ENCODE measurements around the gene CRABP2. TPM values are rescaled to one million over a fixed set of nuclear protein-coding genes. Genes with fewer than 3 reads are reported as not detected.

The CRABP2 gene
- polyA plus RNA-seq, 3 donors = 91.7 to 120 (median 92.3) TPM

DNA sequence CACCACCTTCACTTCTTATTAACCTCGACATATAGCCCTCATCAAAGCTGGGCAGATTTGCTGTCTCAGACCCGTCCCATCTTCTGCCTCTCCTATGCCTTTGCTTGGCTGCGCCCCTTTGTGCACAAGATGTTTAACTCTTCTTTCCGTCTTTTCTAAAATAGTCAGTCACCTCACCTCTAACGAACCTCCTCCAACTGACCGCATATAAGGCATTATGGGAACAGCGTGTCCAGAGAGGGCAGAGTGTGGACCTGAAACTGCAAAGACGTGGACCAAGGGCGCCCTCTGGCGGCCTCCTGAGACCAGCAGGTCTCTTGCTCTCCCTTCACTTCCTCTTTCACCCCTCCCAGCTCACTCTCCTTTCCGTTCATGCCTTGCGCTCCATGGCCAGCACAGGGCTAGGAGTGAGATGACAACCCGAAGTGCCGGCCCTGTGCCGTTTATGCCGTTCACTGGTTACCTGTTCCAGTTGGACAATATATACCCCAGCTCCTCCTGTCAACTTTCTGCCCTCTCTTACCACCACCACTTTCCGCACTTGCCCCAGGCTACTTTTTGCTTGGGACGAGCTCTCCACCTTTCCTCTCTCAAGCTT is 20.4 kb upstream of the CRABP2 start:
- peak in 9 of 11 donors; percentile 81 to 90 (median 85) for DNase-seq (ENCODE audit: extremely low read depth in 1 of 11, low read depth in 9 of 11, low spot score in 4 of 11)

DNA sequence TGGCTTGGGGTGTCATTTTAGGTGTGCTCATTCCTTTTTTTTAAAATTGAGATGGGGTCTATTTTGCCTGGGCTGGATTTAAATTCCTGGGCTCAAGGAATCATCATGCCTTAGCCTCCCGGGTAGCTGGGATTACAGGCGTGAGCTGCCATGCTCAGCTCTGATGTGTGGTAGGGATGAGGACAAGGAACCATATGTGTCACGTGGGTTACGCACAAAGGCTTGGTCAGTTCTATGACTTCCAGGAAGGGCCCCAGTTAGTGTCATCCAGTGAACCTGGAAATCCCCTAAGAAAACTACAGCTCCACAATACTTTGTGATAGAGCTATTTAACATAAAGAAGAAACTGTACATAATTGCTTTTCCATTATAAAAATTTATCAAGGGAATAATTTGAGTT is 16.2 kb upstream of the CRABP2 start:
- no peak for DNase-seq (ENCODE audit: extremely low read depth in 1 of 11, low read depth in 9 of 11, low spot score in 4 of 11)

DNA sequence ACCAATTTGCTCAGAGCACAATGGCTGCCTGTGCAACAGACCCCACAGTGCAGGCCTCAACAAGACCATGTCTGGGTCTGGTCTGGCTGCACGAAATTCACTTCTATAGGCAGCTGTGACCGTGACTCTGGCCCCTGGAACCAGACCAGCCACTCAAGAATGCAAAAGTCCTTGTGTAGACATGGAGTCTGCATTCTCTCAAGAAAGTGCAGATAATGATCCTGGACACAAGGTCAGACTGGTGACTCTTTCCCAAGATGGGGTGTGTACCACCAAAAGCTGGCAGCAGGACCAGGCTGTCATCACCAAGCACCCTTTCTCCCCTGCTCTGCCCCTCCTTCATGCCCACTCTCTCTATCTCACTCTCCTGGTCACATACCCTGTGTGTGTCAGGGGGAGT is 15.7 kb upstream of the CRABP2 start:
- no peak for DNase-seq (ENCODE audit: extremely low read depth in 1 of 11, low read depth in 9 of 11, low spot score in 4 of 11)

DNA sequence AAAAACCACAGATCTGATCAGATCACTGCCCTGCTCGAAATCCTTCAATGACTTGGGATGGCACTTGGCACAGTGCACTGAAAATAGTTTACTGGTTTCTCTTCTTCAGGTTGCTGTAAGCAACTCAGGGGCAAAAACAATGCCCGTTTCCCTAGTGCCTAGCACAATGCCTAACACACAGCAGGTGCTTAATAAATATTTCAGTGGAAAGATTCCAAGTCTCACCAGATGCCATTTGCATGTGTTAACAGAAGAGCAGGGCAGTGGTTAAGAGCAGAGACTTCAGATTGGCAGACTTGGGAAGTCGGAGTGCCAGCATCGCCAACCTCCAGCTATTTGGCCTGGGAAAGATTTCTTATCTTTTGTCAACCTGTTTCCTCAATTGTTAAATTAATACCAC is 12.0 kb upstream of the CRABP2 start:
- DNase-seq (ENCODE audit: extremely low read depth in 1 of 11, low read depth in 9 of 11, low spot score in 4 of 11) = no peak

DNA sequence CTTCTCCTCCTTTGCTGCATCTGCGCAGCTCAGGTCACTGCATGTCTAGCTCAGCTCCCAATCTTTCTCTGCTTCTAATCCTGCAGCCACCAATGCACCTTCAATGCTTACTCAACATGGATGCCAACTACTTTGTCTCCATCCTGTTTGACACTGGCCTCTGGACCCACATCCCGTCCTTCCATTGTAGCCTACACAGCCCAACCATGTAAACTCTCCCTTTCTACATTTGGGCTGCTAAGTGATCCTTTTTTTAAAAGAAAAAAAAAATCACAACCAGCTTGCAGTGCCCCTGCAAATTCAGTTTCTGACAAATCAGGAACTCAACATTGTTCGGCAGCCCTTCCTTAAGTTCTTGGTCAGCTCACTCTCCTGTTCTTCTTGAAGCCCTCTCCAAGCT is 9.4 kb upstream of the CRABP2 start:
- no peak for DNase-seq (ENCODE audit: extremely low read depth in 1 of 11, low read depth in 9 of 11, low spot score in 4 of 11)

DNA sequence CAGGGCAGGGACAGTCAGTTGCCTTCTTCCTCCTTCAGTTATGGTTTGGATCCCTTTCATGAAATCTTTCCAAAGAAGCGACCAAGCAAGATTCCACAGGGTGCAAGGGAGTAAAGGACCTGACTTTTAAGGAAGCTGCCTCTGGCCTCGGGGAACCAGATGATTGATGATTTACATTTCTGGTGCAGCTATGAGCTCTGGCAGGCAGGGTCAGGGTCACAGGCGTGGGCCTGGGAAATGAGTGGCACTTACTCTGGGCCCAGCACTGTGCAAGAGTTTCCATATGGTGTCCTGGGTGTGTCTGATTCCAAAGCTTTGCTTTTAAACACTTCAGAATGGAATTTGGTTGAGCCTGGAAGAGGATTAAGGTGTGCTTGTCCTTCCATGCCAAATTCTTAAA is 7.2 kb upstream of the CRABP2 start:
- DNase-seq (ENCODE audit: extremely low read depth in 1 of 11, low read depth in 9 of 11, low spot score in 4 of 11) = no peak

DNA sequence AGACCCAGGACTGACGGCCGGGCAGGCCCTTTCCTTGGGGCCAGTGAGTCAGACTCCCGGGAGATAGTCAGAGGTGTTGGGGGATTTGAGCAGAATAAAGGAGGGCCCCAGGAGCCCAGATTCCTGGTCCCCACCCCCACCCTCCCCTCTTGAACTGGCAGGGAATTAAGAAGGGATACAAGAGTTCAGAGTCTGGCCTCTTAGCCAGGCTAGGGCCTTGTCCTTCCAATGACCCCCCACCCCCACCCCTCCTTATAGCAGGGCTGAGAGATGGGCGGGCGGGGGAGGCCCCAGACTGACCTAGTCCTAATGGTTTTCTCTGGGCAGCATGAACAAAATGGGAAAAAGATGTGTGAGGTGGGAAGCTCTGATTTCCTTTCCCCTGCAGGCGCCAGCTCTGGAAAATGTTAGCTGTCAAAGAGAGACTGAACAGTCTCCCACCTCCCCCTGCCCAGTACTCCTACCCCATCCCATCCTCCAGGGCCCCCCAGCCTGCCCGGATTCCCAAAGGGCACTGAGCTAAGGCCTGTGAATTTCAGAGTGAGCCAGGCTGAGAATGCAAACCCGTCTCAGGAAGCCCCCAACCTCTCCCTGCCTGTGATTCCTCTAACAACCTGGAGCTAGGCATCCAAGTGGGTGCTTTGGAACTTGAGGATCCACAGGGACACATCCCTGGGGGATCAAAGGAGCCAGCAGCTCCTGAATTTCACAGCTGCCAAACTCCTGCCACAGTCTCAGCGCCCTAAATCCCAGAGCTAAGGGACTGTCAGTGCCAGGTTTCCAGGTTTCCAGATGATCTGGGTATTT is 5.8 kb upstream of the CRABP2 start:
- DNase-seq (ENCODE audit: extremely low read depth in 1 of 11, low read depth in 9 of 11, low spot score in 4 of 11) = no peak

DNA sequence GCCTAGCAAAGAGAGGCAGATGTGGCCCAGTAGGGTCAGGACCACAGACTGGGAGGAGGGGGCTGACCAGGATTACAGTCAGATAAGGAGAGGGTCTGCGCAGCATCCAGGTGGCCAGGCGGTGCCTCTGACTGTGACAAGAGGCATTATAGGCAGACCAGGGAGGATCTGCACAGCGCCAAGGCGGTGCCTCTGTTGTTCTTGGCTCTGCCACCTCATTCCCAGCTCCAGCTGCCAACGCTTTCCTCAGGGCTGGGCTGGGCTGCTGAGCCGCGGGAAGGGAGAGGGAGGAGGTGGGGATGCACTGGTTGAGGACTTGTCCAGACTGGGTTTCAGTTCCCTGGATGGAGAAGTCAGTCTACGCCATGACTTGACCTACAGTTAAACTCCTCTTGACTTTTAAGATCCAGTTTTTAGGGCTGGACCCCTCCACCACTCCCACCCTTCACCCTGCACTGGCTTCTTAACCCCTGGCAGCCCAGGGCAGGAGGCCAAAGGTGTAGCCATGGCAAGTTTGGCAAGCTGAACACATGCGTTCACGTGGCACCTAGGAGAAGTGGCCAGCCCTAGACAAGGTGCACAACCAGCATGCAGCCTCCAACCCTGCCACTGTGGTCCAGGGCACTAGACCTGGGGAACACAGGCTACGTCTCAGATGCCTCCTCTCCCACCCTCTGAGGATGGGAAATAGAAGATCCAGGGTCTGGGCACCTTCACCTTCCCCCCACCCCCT is 4.5 kb upstream of the CRABP2 start:
- DNase-seq (ENCODE audit: extremely low read depth in 1 of 11, low read depth in 9 of 11, low spot score in 4 of 11) = no peak

DNA sequence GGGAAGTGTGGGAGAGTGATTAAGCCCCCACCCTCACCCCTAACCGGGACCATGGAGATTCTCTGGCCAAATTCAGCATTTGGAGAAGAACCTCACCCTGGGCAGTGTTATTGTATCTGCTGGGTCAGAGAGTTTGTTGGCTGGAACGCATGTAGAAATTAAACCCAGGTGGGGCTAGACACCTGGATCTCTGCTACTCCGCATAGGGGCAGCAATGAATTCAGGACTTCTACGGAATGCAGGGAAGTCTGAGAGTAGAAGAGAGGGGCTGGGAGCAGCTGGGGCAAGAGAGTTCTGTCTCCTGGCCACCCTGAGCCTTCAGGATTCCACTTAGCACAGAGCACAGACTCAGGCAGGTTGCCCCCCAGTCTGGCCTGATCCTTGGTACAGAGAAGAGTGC is 3.6 kb upstream of the CRABP2 start:
- no peak for DNase-seq (ENCODE audit: extremely low read depth in 1 of 11, low read depth in 9 of 11, low spot score in 4 of 11)

DNA sequence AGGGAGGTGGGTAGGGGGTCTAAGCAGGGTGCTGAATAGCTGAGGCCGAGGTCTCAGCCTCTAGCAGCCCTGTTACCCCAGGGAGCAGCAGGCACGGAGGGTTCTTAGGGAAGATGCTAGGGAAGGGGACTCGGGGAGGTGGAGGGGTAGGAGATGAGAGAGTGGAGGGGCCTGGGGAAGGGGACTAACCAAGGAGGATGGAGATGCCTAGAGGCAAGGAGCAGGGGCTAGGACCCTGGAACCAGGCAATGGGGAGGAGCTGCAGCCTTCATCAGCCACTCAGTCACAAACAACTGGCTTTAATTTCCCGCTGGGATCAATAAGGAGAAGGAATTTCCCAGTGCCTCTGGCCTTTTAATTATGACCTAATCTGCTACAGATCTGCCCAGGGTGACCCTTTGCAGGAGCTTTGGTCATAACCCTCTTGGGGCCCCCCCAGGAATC is 2.9 kb upstream of the CRABP2 start:
- no peak for DNase-seq (ENCODE audit: extremely low read depth in 1 of 11, low read depth in 9 of 11, low spot score in 4 of 11)

DNA sequence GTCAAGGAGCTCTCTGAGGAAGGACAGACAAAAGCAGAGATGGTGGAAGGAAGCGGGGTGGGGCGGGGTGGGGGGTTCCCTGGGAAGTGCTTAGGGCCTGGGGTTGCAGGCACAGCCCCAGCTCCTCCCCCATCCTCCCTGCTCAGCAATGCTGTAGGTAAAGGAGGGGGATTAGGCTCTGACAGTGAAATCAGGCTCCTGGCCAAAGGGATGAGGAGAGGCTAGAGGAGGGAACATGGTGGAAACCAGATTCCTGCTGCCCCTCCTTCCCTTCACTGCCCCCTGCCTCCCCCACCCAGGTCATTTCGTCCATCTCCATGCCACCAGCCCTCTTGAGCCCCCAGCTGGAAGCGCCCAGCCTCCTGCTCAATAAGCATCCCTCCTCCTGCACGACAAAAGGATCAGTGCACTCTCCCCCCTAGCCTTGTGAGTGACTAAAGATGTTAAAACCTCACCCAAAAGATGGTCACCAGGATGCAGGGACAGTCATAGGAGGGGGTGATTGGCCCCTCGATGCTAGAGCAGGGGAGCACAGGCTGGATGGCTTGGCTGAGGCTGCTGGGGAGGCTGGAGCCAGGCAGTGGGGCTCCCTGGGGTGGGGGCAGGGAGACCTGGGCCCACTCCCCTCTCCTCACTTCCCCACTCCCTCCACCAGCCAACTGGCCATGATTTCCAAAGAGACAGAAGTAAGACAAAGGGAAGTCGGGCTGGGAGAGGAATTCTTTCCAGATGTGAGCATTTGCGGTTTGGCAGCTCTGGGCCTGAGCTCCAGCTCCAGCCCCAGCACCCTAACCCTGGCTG is 2.2 kb upstream of the CRABP2 start:
- DNase-seq (ENCODE audit: extremely low read depth in 1 of 11, low read depth in 9 of 11, low spot score in 4 of 11) = no peak

DNA sequence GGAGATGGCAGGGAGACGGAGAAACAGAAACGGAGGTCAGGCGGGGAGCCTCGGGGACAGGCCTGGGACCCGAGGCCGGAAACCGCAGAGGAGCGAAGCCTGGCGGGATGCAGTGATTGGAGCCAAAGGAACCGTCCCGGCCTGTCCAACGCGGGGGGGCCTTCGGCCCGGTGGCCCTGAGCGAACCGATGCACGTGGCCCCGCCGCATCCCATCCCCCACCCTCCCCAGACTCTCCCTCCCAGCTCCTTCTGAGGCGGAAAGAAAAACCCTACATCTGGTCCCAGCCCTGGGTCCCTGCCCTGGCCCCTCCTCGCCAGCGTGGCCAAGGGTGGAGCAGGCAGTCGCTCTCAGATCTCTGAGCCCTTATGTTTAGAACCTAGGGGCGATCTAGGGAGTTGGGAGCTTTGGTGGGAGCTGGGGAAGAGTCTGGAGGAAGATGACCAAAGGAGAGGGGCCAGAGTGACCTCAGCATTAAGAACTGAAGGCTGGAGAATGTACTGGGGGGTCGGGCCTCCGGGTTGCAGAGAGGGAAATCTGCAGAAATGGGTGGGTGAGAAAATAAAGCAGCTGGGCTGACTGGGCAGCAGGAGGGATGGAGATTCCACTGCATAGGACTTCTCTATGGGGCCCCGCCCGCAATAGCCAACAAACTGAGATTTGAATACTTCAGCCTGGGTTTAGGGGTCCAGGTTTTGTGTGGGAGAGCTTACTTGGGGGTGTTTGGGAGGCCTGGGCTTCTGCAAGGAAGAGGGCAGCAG is 1.5 kb upstream of the CRABP2 start:
- no peak for DNase-seq (ENCODE audit: extremely low read depth in 1 of 11, low read depth in 9 of 11, low spot score in 4 of 11)

DNA sequence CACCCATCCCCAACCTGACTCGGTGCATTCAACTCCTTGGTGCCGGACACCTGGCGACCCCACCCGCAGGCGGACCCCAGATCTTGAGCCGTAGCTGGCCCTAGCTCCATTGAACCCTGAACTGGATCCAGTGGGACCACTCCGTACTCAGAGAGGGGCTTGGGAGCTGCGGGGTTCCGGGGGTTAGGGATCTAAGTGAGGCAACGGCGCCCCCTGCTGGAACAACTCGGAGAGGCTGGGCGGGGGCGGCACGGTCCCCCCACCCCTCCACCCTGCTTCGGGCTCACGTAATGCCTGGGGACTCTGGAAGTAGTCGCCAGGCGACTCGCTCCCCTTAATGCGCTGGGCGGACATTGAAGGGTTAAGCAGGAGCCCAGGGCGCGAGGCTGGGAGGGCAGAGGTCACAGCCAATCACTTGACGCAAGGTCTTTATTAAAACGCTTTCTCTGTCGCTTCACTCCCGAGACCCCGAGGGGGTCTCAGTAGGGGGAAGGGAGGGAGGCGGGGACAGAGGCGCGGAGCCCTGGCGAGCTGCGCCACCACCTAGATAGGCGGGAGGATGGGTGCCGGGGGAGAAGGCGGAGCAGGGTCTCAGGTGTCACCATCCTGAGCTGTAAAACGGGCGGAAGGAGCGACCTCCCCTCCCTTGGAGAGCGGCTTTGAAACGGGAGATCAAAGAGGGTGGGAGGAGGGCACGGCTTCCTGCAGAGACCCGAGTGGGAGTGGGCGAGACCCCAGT is 704 bp upstream of the CRABP2 start:
- DNase-seq (ENCODE audit: extremely low read depth in 1 of 11, low read depth in 9 of 11, low spot score in 4 of 11) = peak in 6 of 11 donors; percentile 72 to 88 (median 82)

DNA sequence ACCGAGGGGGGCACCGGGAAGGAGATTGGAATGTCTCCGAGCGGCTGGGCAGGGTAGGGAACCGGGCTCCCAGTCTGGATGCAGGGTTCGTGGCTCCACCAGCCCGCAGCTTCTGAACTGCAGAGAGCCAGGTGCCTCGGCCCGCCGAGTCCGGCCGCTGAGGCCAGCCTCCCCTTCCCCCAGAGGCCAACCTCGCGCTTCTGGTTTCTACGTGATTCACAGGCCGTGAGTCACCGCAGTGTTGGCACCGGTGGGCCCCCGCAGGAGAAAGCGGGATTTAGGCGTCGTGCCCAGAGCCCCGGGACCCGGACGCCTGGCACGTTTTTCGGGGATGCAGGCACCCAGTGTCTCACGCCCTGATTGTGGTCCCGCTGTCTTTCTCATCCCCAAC is 458 bp downstream of the CRABP2 start:
- DNase-seq (ENCODE audit: extremely low read depth in 1 of 11, low read depth in 9 of 11, low spot score in 4 of 11) = no peak

DNA sequence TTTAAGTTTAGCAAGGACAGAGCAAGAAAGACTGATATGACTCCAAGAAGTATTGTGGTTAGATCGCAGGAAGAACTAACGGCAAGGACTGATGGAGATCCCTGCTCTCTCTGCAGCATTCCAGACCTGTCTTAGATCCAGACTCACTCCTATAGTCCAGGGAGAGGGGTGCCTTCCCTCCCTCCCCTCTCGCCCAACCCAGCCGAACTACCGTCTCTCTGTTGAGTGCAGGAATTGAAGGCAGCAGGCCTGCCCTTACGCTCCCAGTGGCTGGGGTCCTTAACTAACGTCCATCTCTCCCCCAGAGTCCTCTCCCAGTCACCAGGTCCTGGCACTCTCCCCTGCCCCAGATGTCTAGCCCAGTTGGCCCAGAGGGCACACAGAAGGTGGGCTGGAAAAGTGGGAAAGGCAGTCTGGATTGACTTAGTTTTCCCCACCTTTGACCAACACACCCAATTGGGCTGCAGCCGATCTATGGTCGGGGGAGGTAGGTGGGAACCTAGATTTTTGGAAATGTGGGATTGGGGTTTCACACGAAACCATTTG is 1.1 kb downstream of the CRABP2 start:
- no peak for DNase-seq (ENCODE audit: extremely low read depth in 1 of 11, low read depth in 9 of 11, low spot score in 4 of 11)

DNA sequence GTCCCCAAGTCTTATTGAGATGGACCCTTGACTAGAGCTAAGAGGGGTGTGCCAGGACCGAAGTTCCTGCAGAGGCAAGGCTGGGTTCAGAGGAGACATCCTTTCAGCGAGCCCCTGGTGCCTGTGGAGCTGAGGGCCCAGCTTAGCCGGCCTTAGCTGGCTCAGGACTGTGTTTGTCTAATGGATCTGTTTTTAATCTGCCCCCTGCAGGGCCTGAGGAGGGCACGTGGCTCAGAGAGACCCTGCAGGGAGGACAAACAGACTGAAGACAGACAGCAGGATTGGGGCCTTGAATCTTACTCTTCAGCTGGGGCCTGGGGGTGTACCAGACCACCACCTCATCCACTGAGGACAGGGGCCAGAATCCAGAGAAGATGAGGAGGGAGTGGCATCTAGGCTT is 1.6 kb downstream of the CRABP2 start:
- no peak for DNase-seq (ENCODE audit: extremely low read depth in 1 of 11, low read depth in 9 of 11, low spot score in 4 of 11)

DNA sequence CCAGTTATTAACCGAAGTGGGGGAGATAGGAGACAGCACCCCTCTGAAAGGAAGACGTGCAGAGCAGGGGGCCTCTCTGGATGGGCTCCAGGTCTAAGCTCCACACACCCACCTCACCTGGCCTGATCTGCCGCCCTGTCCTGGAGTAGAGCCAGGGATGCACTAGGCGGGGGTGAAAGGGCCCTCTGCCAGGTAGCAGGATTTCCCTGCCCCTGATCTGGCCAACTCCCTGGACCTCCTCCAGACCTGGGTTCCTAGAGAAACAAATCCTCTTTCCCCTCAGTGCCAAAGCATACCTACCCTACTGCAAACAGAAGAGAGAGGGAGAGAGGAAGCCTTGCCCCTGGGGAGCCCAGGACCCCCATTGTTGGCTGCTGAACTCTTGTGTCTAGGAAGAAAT is 2.0 kb downstream of the CRABP2 start:
- no peak for DNase-seq (ENCODE audit: extremely low read depth in 1 of 11, low read depth in 9 of 11, low spot score in 4 of 11)

All from renal cortex interstitium (tissue), 11 donors.